Activated CD4-positive, CD25-positive, alpha-beta regulatory T cell (primary cell): ENCODE results near the gene FANCI.

Experiments
- DNase-seq, 4 experiments: peaks; one replicate each; lab custom pipeline; 2025; lab: John Stamatoyannopoulos, UW

Gene FANCI

GRCh38 chr15:89243691-89244573 lies at the start of gene FANCI:
FANCI (plus strand) TSS chr15:89243979; CDS start chr15:89247648, 3,669 bp downstream.
- peak; percentile 89 to 96 (median 92) for DNase-seq

- no peak for DNase-seq
These were observed 49.2 kb upstream of the FANCI start for GRCh38 chr15:89194608-89195007.

GRCh38 chr15:89195836-89196235 lies 47.9 kb upstream of the FANCI start:
- no peak for DNase-seq

GRCh38 chr15:89196241-89196640 lies 47.5 kb upstream of the FANCI start:
- no peak for DNase-seq

GRCh38 chr15:89196994-89197393 lies 46.8 kb upstream of the FANCI start:
- no peak for DNase-seq

- DNase-seq, result no peak
These were observed 46.2 kb upstream of the FANCI start for GRCh38 chr15:89197503-89197971.

GRCh38 chr15:89198196-89198595 lies 45.6 kb upstream of the FANCI start:
- no peak for DNase-seq

GRCh38 chr15:89198934-89199333 lies 44.8 kb upstream of the FANCI start:
- DNase-seq, result no peak

GRCh38 chr15:89199746-89200145 lies 44.0 kb upstream of the FANCI start:
- DNase-seq, result no peak

- no peak for DNase-seq
These were observed 43.6 kb upstream of the FANCI start for GRCh38 chr15:89200182-89200581.

GRCh38 chr15:89201465-89202005 lies 42.2 kb upstream of the FANCI start:
- DNase-seq, result no peak

- no peak for DNase-seq
These were observed 40.0 kb upstream of the FANCI start for GRCh38 chr15:89203705-89204273.

- no peak for DNase-seq
These were observed 37.7 kb upstream of the FANCI start for GRCh38 chr15:89205991-89206585.

- DNase-seq, result peak; percentile 41 to 52 (median 48)
These were observed 36.9 kb upstream of the FANCI start for GRCh38 chr15:89206908-89207331.

- no peak for DNase-seq
These were observed 35.5 kb upstream of the FANCI start for GRCh38 chr15:89208256-89208655.

- no peak for DNase-seq
These were observed 34.7 kb upstream of the FANCI start for GRCh38 chr15:89209057-89209456.

- no peak for DNase-seq
These were observed 32.1 kb upstream of the FANCI start for GRCh38 chr15:89211678-89212170.

GRCh38 chr15:89215627-89216026 lies 28.2 kb upstream of the FANCI start:
- no peak for DNase-seq

- DNase-seq, result no peak
These were observed 26.7 kb upstream of the FANCI start for GRCh38 chr15:89217031-89217430.

- DNase-seq, result no peak
These were observed 25.9 kb upstream of the FANCI start for GRCh38 chr15:89217686-89218376.

GRCh38 chr15:89218531-89218930 lies 25.2 kb upstream of the FANCI start:
- DNase-seq, result no peak

GRCh38 chr15:89221543-89221942 lies 22.2 kb upstream of the FANCI start, which contains the start of gene RLBP1:
RLBP1 (minus strand) TSS chr15:89221579; CDS start chr15:89218975, 2,604 bp downstream.
- DNase-seq, result no peak
